DND-41 (cell line): ENCODE results near the gene JCHAIN.

ENCODE experiments used
- ATAC-seq: fragments of 200-7000 bp; cut with Tn5 transposase; 3 replicates; pipeline ENCODE4 v1.9.1; 2021; ENCODE audit warnings: low read depth; ENCODE audit not compliant: insufficient read depth
- DNase-seq: peaks from one replicate; pipeline ENCODE4 v3.0.0-alpha.2; 2020
- H2AFZ ChIP-seq: 2 replicates; pipeline ENCODE4 v1.6.0; 2012; ENCODE audit warnings: low read depth, low read length
- H3K27ac ChIP-seq: 2 replicates; pipeline ENCODE4 v1.5.1; 2012; ENCODE audit warnings: low read length, inconsistent platforms
- H3K27me3 ChIP-seq: fragments of 200-600 bp; sonication (generic); 2 replicates; pipeline ENCODE4 v1.6.0; 2012; ENCODE audit warnings: low read length, mild to moderate bottlenecking, inconsistent platforms; ENCODE audit not compliant: insufficient read depth, poor library complexity
- H3K36me3 ChIP-seq: 2 replicates; pipeline ENCODE4 v1.5.1; 2012; ENCODE audit warnings: low read length, inconsistent platforms; ENCODE audit not compliant: insufficient read depth
- H3K4me1 ChIP-seq: 2 replicates; pipeline ENCODE4 v1.5.1; 2012; ENCODE audit warnings: mild to moderate bottlenecking, low read length; ENCODE audit not compliant: insufficient read depth
- H3K4me2 ChIP-seq: 2 replicates; pipeline ENCODE4 v1.6.0; 2012; ENCODE audit warnings: mild to moderate bottlenecking, moderate library complexity, low read length, inconsistent platforms; ENCODE audit not compliant: insufficient read depth
- H3K4me3 ChIP-seq, 2 experiments: fragments of 200-600 bp in 1 of 2; shearing (Covaris generic) in 1 of 2; 2 replicates each; pipeline ENCODE4 v1.5.1; 2012 to 2016; ENCODE audit warnings: inconsistent platforms in 2 of 2, low read length in 2 of 2, mild to moderate bottlenecking in 2 of 2, low read depth in 1 of 2, moderate library complexity in 1 of 2
- H3K79me2 ChIP-seq: 2 replicates; pipeline ENCODE4 v1.6.0; 2012; ENCODE audit warnings: low read length, inconsistent platforms; ENCODE audit not compliant: insufficient read depth
- H3K9ac ChIP-seq: 2 replicates; pipeline ENCODE4 v1.6.0; 2012; ENCODE audit warnings: low read depth, mild to moderate bottlenecking, inconsistent platforms, low read length, moderate library complexity
- H3K9me3 ChIP-seq: 2 replicates; pipeline ENCODE4 v1.5.1; 2012; ENCODE audit warnings: low read length, moderate library complexity, mild to moderate bottlenecking, inconsistent platforms; ENCODE audit not compliant: insufficient read depth, severe bottlenecking
- H4K20me1 ChIP-seq: 2 replicates; pipeline ENCODE4 v1.6.0; 2012; ENCODE audit warnings: low read length; ENCODE audit not compliant: insufficient read depth
- EZH2 ChIP-seq: IDR thresholded peaks from 3 replicates; pipeline ENCODE4 v1.6.1; 2012; ENCODE audit warnings: borderline replicate concordance, low read depth, mild to moderate bottlenecking, moderate library complexity, low read length, inconsistent platforms; ENCODE audit not compliant: severe bottlenecking
- TF ChIP-seq, protein P1 (sequence below): IDR thresholded peaks from 2 replicates; pipeline ENCODE4 v1.5.1; 2012; ENCODE audit warnings: borderline replicate concordance, low read length, moderate library complexity, mild to moderate bottlenecking; ENCODE audit not compliant: poor library complexity, severe bottlenecking; ENCODE audit errors: extremely low read depth

Gene JCHAIN

DNA sequence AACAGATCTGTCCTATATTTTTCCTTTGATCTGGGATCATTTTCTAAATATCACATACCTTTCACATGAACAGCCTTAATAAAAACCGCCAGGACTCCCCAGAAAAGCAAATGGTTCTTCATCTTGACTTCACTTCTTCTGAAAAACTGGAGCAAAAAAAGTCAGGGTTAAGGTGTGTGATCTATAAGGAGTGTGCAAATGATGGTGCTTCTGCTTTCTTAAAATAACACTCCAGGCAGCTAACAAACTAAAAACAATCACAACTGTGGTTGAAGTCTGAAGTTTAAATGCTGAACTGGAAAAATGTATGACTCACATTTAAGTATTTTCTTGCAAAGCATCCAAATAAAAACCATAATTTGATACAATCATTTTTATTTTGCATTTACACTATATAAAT lies at the start of gene JCHAIN:
Gene JCHAIN (minus strand): TSS at position 140 of the 400 bp plus-strand sequence. CDS start 18 bp downstream, at position 122.
- Histone ChIP-seq H3K27me3 (no peaks in the 10 kb centered on the region), H3K36me3 (no peaks in the 10 kb centered on the region), H3K9me3 (no peaks in the 10 kb centered on the region), H4K20me1 (no peaks in the 10 kb centered on the region), H3K79me2 (no peaks in the 10 kb centered on the region), H3K4me2 (no peak within 1 kb of the TSS), H3K27ac (peak within 1 kb of the TSS; percentile 73), H2AFZ (peak within 1 kb of the TSS; percentile 55), H3K4me1 (peaks cover 40% of the 10 kb centered on the region), H3K9ac (0 out of 2 replicates have a peak within 1 kb of the TSS, but pooled peaks have one; percentile 1), H3K4me3 (no peak within 1 kb of the TSS)
- TF ChIP-seq, protein P1, sequence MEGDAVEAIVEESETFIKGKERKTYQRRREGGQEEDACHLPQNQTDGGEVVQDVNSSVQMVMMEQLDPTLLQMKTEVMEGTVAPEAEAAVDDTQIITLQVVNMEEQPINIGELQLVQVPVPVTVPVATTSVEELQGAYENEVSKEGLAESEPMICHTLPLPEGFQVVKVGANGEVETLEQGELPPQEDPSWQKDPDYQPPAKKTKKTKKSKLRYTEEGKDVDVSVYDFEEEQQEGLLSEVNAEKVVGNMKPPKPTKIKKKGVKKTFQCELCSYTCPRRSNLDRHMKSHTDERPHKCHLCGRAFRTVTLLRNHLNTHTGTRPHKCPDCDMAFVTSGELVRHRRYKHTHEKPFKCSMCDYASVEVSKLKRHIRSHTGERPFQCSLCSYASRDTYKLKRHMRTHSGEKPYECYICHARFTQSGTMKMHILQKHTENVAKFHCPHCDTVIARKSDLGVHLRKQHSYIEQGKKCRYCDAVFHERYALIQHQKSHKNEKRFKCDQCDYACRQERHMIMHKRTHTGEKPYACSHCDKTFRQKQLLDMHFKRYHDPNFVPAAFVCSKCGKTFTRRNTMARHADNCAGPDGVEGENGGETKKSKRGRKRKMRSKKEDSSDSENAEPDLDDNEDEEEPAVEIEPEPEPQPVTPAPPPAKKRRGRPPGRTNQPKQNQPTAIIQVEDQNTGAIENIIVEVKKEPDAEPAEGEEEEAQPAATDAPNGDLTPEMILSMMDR: no peak
- TF ChIP-seq EZH2: no peak
- ATAC-seq (no peak), DNase-seq (no peak)

DNA sequence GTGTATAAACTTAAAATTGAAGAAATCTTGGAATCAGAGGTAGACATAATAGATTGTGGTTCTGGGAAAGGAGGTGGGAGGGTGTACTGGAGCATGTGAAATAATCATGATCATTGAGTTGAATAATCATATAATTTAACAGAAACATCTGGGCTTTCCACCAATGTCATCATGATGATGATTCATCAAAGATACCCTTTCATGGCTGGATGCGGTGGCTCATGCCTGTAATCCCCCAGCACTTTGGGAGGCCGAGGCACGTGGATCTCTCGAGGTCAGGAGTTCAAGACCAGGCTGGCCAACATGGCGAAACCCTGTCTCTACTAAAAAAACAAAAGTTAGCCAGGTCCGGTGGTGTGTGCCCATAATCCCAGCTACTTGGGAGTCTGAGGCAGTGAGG lies 48.8 kb upstream of the JCHAIN start:
- H3K27ac ChIP-seq: no peak overlapping the region
- no peaks in the 10 kb centered on the region for H3K9me3 ChIP-seq
- peaks cover 98% of the 10 kb centered on the region for H3K79me2 ChIP-seq
- TF ChIP-seq, protein P1: no peak
- H2AFZ ChIP-seq: no peak overlapping the region
- no peak overlapping the region for H3K4me2 ChIP-seq
- no peaks in the 10 kb centered on the region for H3K27me3 ChIP-seq
- no peak overlapping the region for H3K4me3 ChIP-seq
- ATAC-seq (no peak), DNase-seq (no peak)
- H3K4me1 ChIP-seq: peaks cover 39% of the 10 kb centered on the region
- H4K20me1 ChIP-seq: peaks cover 4% of the 10 kb centered on the region; the same call in 1 of the 2 replicates
- no peak overlapping the region for H3K9ac ChIP-seq
- H3K36me3 ChIP-seq: no peaks in the 10 kb centered on the region

DNA sequence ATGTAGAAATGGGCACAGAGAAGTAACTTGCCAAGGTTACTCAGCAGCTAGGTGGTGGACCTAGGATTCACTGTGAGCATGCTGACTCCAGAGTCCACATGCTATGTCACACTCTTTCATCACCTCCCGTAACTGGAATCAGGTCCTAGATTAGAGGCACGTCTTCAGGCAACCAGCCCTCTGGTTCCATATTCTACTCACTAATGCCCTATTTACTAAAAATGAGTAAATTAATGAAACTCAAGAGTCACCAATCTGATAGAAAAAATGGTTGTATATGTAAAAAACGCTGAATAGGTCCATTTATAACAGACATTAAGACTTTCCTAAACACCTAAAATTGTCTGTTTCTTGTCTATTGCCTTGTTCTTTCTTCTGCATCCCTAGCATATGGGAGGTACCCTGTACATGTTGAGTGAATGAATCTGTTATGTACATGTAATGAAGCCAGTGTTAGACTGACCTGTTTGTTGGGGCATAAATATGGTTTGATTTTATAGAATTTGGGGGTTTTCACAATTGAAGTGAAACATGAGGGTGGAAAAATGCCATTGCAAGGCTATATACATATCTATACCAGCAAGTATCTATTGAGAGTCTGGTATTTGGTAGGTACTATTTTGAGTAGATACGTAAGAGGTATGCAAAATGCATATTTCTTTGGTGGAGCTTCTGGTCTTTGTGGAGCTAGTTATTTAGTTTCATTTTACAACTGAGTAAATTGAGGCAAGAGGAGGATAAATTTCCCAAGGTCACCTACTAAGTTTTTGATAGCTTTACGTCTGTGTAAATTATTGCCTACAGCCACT lies 48.0 kb upstream of the JCHAIN start:
- Histone ChIP-seq H3K27me3 (no peaks in the 10 kb centered on the region), H4K20me1 (peaks cover 5% of the 10 kb centered on the region; the same call in 1 of the 2 replicates), H3K9ac (no peak overlapping the region), H3K27ac (no peak overlapping the region), H3K4me2 (no peak overlapping the region), H3K36me3 (no peaks in the 10 kb centered on the region), H3K79me2 (peaks cover 98% of the 10 kb centered on the region), H2AFZ (no peak overlapping the region), H3K4me3 (no peak overlapping the region), H3K9me3 (no peaks in the 10 kb centered on the region), H3K4me1 (peaks cover 45% of the 10 kb centered on the region)
- TF ChIP-seq, protein P1: no peak
- TF ChIP-seq EZH2: no peak
- ATAC-seq (no peak), DNase-seq (no peak)
